Suprapubic skin (tissue), 3 donors: ENCODE results near the gene CPNE5.

Source experiments
- POLR2A ChIP-seq, 2 donors: fragments of 450-650 bp; IDR thresholded peaks; one replicate each; pipeline ENCODE4 v1.6.1; 2017; ENCODE audit warnings: antibody characterized with exemption in 2 of 2, mild to moderate bottlenecking in 2 of 2, moderate library complexity in 2 of 2
- TF ChIP-seq, protein P1 (sequence below), 2 donors: fragments of 200-600 bp in 1 of 2; fragments of 450-650 bp in 1 of 2; sonication (generic) in 1 of 2; IDR thresholded peaks; one replicate each; pipeline ENCODE4 v1.5.1; 2016 to 2019; ENCODE audit warnings: antibody characterized with exemption in 2 of 2, mild to moderate bottlenecking in 1 of 2, moderate library complexity in 1 of 2

DNA sequence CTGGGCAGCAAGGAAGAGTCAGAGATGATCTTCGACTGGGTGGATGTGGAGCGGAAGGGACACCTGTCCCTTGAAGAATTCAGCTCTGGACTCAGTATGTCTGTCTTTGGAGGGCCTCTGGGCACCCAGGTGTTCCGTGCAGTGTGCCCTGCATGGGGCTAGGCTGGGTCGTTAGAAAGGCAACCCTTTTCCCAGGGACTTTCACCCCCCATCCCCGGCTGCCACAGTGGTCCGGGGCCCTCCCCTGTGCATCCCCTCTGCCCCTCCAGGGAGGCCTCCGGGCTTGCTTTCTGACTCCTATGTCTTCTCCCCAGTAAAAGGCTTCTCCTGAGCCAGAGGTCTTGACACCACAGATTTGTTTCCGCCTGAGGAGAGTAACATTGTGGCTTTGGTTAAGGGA lies 125.4 kb downstream of the CPNE5 start:
- TF ChIP-seq, protein P1, sequence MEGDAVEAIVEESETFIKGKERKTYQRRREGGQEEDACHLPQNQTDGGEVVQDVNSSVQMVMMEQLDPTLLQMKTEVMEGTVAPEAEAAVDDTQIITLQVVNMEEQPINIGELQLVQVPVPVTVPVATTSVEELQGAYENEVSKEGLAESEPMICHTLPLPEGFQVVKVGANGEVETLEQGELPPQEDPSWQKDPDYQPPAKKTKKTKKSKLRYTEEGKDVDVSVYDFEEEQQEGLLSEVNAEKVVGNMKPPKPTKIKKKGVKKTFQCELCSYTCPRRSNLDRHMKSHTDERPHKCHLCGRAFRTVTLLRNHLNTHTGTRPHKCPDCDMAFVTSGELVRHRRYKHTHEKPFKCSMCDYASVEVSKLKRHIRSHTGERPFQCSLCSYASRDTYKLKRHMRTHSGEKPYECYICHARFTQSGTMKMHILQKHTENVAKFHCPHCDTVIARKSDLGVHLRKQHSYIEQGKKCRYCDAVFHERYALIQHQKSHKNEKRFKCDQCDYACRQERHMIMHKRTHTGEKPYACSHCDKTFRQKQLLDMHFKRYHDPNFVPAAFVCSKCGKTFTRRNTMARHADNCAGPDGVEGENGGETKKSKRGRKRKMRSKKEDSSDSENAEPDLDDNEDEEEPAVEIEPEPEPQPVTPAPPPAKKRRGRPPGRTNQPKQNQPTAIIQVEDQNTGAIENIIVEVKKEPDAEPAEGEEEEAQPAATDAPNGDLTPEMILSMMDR (IDR thresholded peaks at IDR 0.05) = no peak
- TF ChIP-seq POLR2A (IDR thresholded peaks at IDR 0.05) = no peak
